ENCODE results near the gene IRS2.

Gene IRS2

GRCh38 chr13:109802936-109803335 lies 16.6 kb upstream of the IRS2 start:
- no peak for DNase-seq (ENCODE audit: low read depth)

DNA sequence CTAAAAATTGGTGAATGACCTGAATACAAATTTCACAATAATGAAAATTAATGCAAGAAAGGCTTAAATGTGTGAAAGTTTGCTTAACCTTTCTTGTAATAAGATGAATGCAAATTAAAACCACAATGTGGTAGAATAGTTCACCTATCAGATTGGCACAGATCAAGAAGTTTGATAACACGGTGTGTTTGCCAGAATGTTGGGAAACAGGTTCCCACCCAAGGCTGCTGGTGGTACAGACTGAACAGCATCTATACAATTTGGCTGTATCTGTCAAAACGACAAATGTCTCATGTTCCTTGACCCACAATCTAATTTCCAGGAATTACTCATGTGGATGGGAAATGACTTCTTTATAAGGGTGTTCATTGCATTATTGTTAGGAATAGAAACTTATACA lies 8.6 kb upstream of the IRS2 start:
- DNase-seq (ENCODE audit: low read depth): no peak

GRCh38 chr13:109794095-109794494 lies 7.7 kb upstream of the IRS2 start:
- DNase-seq (ENCODE audit: low read depth): no peak

GRCh38 chr13:109792416-109793059 lies 6.2 kb upstream of the IRS2 start:
- DNase-seq (ENCODE audit: low read depth): no peak

GRCh38 chr13:109790942-109791605 lies 4.7 kb upstream of the IRS2 start:
- DNase-seq (ENCODE audit: low read depth): no peak

GRCh38 chr13:109790086-109790485 lies 3.7 kb upstream of the IRS2 start:
- no peak for DNase-seq (ENCODE audit: low read depth)

GRCh38 chr13:109789262-109789661 lies 2.9 kb upstream of the IRS2 start:
- DNase-seq (ENCODE audit: low read depth): no peak

DNA sequence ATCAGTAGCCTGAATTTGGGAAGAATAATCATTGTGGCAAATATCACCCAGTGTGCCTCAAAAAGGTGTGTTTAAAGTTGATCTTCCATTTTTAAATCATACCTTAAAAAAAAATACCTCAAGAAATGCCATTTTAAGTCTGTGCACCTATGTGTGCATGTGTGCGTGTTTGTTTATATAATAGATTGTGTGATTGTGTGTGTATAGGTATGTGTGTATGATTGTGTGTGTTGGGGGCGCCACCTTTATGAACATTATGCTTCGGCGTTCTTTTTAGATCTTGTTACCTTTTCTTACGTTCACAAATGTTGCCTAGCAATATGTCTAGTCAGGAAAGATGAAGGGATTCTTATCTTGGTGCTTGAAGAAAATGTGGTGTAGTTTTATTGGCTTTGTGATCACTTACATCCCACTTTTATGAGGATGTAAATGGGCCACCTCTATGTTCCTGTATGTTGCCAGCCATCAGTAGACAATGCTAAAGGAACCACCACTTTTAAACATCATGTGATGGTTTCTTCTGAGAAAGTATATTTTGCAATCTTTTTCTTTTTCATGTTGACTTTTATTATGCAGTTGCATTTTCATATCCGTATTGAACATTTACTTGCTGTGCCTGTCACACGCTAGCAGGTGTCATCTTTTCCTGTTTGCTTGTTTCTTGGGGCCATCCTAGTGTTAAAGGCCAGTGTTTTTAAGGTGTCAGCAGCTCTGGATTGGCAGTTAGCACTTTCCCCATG lies 2.2 kb upstream of the IRS2 start:
- DNase-seq (ENCODE audit: low read depth): no peak

DNA sequence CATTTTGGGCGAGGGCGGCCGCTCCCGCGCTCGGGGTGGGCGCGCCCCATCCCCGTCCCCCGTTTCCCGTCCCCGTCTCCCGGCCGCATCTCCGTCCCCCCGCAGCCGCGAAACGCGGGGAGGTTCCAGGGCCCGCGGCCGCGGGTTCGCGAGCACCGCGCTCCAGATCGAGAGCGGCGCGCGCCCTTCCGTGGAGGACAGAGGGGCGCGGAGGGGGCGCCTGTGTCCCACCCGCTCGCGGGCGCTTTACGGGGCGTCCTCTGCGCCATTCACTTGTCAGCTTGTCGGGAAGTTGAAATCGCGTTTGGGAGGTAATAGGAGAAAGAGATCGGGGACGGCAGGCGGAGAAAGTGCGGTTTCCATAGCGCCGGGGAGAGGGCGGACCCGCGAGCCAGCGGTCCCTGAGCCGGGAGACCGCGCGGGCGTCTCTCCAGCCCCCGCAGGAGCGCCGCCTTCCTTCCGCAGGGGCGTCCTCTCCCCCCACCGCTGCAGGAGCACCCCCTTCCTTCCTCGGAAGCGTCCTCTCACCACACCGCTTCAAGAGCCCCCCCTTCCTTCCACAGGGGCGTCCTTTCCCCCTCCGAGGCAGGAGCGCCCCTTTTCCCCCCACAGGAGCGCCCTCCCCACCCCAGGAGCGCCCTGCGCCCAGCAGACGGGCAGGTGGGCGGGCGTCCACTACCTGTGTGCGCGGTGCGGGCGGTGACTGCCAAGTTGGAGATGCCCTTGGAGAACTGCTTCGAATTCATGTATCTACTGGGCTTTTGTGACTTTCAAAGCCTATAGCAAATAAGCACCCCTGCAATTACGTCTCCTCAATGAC lies 962 bp upstream of the IRS2 start:
- no peak for DNase-seq (ENCODE audit: low read depth)

DNA sequence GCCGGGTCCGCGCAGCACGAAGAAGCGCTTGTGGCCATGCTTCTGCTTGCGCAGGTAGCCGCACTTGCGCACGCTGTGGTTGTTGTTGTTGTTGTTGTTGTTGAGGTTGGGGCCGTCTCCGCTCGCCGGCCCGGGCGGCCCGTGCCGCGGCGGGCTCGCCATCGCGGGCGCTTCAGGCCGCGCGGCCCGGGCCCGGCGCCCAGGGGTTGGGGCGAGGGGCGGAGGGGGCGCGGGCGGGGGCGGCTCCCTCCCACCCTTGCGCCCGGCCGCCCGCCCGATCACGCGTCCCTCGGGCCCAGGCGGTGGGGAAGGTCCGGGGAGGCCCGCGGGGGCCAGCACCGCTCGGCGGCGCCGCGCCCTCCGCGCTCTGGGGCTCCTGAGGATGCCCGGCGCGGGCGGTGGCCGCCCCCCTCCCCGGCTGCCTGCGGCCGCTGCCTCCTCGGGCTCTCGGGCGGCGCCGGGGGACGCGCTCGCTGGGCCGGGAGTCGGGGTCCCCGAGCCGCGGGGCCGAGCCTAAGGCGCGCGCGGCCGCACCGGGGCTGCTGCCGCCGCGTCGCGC lies 412 bp downstream of the IRS2 start:
- no peak for DNase-seq (ENCODE audit: low read depth)

GRCh38 chr13:109785141-109785891 lies 1.1 kb downstream of the IRS2 start:
- no peak for DNase-seq (ENCODE audit: low read depth)

GRCh38 chr13:109784590-109785140 lies 1.7 kb downstream of the IRS2 start:
- DNase-seq (ENCODE audit: low read depth): no peak

- DNase-seq (ENCODE audit: low read depth): no peak
Observed at GRCh38 chr13:109783815-109784589, 2.4 kb downstream of the IRS2 start.

- no peak for DNase-seq (ENCODE audit: low read depth)
Observed at GRCh38 chr13:109783447-109783814, 3.0 kb downstream of the IRS2 start.

DNA sequence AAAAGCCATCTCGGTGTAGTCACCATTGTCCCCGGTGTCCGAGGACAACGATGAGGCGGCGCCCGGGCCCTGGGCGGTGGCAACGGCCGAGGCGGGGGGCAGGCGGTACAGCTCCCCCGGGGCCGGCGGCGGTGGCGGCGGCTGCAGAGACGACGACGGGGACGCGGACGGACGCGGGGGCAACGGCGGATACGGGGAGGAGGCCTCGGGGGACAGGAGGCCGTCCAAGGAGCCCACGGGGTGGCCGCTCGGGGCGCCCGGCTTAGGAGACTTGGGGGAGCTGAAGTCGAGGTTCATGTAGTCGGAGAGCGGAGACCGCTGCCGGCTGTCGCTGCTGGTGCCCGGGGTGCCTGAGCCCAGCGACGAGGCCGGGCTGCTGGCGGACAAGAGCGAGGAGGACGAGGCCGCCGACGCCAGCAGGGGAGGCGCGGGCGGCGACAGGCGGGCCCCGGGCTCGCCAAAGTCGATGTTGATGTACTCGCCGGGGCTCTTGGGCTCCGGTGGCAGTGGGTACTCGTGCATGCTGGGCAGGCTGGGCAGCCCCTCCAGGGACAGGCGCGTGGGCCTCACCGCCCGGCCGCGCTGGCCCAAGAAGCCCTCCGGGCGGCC lies 3.5 kb downstream of the IRS2 start:
- DNase-seq (ENCODE audit: low read depth): no peak

DNA sequence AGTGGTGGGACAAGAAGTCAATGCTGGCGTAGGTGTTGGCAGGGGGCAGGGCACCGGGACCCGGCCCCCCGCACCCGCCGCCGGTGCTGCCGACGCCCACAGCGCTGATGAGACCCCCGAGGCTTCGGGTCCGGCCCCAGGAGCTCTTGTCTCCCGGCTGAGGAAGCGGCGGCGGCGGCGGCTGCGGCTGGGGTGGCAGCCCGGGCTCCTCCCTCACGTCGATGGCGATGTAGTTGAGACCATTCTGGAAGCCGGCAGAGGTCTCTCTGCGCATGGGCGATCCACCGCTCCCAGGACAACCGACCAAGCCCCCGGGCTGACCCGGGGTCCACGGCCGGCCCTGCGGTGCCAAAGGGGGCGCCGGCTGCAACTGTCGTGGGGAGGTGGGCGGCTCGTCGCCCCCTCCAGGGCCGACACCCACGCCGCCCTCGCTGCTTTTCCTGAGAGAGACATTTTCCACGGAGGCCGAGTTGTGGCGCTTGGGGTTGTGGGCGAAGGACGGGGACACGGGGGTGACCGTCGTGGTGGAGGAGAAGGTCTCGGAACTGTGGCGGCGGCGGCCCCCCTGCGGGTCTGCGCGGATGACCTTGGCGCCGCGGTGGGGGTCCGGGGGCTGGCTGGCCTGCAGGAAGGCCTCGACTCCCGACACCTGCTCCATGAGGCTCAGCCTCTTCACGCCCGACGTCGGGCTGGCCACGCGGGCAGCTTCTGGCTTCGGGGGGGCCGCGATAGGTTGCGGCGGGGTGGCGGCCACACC lies 4.1 kb downstream of the IRS2 start:
- DNase-seq (ENCODE audit: low read depth): no peak

DNA sequence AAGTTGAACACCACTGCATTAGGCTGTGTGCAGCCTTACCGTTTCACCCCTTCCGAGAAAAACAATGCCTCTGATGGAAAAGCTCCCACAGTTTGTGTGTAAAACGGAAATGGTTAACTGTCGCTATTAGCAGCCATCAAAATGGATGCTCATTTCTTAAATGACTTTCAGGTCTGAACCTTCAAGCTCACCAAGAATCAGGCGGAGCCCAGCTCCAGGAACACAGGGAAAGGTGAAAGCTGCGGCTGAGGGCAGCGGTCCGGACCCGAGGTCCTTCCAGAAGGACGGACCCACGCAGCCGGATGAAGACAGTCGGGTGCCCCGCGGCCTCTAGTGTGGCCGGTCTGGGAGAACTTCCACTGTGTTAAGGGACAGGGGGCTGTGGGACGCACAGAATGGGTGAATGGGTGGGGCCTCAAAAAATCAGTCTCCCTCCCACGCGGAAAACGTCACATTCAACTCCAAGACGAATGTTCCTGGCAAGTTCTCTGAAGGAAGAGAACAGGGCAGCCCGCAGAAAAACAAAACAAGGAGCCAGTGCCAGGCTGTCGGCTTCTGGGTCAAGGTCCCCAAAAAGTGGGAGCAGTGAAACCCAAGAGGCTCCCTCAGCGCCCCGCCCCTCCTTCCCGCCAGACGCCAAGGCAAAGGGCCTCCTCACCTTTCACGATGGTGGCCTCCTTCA lies 4.9 kb downstream of the IRS2 start:
- no peak for DNase-seq (ENCODE audit: low read depth)

GRCh38 chr13:109780845-109781383 lies 5.5 kb downstream of the IRS2 start:
- DNase-seq (ENCODE audit: low read depth): no peak
